GM12801 (cell line): ENCODE data around the gene APOL1.

ENCODE experiments used
- TF ChIP-seq, protein P1 (sequence below): IDR thresholded peaks from one replicate; pipeline ENCODE4 v1.5.1; 2011; ENCODE audit warnings: control low read depth; ENCODE audit not compliant: insufficient read length; ENCODE audit errors: extremely low read depth

The APOL1 gene

DNA sequence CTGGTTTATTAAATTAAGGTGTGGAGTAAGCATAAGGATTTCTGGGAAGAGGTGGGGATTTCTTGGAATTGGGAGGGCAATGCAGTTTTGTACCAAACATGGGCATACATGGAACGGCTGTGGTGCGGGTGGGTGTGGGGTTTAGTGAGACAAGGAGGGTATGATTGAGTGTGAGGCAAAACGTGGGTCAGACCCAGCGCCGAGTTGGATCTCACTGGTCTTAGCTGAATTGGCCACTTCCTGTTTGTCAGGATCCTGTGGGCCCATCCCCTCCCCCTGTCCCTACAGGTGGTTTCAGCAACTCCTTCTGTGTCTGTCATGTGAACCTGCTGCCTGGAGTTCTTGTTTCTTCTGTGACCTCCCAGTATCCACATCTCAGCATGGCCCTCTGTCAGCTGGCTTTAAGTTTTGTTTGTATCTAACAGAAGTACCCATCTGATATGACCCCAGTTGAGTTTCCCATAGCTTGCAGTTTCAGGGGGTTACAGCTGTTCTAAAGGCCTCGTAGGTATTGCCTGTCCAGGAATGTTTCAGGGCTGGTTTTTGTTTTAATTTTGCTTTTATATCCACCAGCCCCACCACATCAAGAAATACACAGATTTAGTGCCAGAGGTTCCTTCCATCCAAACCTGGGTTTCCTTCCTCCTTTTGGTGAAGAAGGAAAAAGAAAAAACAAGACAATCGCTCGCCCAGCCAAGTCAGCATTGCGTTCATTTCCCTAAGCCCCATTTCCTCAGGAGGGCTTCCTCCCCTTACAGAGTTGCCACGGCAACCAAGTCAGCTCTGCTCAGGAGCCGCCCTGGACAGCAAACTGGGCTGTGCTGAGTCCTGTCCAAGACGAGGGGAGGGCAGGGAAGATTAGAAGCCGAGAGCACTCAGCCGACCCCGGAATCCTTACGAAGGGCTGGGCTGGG, 6.0 kb downstream of the APOL1 start:
- TF ChIP-seq, protein P1, sequence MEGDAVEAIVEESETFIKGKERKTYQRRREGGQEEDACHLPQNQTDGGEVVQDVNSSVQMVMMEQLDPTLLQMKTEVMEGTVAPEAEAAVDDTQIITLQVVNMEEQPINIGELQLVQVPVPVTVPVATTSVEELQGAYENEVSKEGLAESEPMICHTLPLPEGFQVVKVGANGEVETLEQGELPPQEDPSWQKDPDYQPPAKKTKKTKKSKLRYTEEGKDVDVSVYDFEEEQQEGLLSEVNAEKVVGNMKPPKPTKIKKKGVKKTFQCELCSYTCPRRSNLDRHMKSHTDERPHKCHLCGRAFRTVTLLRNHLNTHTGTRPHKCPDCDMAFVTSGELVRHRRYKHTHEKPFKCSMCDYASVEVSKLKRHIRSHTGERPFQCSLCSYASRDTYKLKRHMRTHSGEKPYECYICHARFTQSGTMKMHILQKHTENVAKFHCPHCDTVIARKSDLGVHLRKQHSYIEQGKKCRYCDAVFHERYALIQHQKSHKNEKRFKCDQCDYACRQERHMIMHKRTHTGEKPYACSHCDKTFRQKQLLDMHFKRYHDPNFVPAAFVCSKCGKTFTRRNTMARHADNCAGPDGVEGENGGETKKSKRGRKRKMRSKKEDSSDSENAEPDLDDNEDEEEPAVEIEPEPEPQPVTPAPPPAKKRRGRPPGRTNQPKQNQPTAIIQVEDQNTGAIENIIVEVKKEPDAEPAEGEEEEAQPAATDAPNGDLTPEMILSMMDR, result no peak

DNA sequence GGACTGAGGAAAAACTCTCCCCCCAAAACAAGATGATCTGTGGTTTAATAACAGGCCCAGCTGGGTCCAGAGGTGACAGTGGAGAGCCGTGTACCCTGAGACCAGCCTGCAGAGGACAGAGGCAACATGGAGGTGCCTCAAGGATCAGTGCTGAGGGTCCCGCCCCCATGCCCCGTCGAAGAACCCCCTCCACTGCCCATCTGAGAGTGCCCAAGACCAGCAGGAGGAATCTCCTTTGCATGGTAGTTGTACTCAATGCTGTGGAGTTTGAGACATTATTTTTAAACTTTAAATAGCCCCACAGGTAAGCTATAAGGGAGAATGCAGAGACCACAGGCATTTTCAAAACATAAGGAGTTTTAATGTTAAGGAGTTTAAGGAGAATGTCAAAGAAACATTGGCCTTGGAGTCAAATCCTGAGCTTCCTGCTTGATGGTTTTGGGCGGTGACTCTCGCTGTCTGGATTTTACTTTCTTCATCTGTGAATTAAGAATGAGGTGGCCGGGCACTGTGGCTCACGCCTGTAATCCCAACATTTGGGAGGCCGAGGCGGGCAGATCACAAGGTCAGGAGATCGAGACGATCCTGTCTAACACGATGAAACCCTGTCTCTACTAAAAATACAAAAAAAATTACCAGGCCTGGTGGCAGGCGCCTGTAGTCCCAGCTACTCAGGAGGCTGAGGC, 6.8 kb downstream of the APOL1 start:
- TF ChIP-seq, protein P1, result no peak

DNA sequence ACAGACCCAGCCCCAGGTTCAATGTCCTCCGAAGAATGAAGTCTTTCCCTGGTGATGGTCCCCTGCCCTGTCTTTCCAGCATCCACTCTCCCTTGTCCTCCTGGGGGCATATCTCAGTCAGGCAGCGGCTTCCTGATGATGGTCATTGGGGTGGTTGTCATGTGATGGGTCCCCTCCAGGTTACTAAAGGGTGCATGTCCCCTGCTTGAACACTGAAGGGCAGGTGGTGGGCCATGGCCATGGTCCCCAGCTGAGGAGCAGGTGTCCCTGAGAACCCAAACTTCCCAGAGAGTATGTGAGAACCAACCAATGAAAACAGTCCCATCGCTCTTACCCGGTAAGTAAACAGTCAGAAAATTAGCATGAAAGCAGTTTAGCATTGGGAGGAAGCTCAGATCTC, 14.1 kb downstream of the APOL1 start:
- TF ChIP-seq, protein P1, result no peak

DNA sequence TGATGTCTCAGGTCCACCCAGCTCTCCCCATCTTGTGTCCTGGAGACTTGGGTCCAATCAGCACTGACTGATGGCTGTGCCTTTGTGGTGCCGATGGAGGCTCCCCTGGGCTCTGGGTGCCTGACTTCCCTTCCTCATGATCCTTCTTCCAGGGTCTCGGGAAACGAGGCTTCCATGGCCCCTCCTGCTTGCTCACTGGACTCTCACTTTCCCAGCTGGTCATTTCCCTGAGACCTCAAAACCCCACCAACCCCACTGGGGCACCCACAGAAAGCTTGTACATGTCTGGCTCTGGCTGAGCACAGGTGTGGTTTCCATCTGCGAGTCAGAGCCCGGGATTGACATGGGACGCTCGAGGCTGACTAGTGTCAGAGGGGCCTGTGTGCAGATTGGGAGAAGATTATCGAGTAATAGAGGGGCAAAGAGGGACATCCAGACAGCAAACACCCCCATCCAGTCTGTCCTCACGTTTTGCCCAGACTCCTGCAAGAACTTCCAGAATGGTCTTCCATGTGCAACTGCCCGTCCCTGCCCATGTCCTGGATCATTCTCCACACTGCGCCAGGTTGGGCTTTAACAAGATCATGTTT, 15.1 kb downstream of the APOL1 start:
- TF ChIP-seq, protein P1, result no peak

DNA sequence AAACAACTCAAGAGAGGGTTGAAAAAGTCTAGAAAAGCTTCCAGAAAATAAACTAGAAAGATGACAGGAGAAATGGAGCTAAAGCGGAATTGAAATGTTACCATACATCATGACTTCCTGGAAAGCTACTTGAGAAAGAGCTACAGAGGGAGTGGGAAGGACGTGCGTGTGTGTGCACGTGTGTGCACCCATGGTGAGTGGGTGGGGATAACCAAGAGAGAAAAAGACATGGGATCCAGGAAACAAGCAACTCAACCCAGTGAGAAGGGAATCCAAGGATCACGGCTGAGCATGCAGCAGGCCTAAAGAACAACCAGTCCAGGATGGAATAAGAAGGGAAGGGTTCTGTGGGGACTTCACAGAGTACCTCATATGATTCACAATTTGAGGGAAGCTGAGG, 21.6 kb downstream of the APOL1 start:
- TF ChIP-seq, protein P1, result no peak

DNA sequence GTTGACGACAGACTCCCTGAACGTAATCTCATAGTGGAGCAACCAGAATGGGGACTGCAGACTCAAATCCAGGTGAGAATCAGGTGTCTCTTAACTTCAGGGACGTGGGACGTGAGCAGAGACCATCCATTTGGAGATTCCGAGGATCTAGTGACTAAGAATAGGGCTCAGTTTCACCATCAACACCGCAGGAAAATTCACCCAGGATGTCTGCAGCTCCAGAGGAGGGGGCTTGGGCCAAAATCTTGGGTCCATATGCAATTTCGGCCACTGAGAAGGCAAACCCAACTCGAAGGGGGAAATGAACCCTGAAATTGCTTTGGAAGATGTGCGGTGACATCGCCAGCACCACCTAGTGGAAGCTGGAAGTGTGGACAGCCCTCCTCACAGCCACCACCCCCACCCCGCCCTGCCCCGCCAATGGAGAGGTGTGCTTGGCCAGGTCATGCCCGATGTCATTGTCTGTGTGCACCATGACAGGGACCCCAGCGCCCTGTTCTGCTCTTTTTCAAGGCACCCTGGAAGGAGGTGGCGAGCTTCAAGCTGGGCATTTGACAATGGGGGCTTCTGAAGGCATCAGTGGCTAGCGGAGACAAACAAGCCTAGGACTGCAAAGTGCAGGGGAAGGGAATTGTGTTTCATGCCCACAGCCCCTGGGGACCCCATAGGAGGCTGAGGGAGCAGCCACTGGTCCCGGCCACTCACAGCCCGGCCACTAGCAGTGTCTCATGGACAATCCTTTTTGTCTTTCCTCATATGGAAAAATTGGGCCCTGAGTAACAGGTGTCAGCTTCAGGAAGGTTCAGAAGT, 24.8 kb downstream of the APOL1 start:
- TF ChIP-seq, protein P1, result no peak
